DND-41 (cell line): Measurements from ENCODE around the gene TRPC4.
"Not testable (repeated sequence)": the region's sequence is repeated elsewhere in the genome, so short reads cannot be mapped to it uniquely, and the experiment has no call there.

Experiments
- ATAC-seq: fragments of 200-7000 bp; cut with Tn5 transposase; 3 replicates; pipeline ENCODE4 v1.9.1; 2021; ENCODE audit warnings: low read depth; ENCODE audit not compliant: insufficient read depth
- DNase-seq: peaks from one replicate; pipeline ENCODE4 v3.0.0-alpha.2; 2020
- H2AFZ ChIP-seq: 2 replicates; pipeline ENCODE4 v1.6.0; 2012; ENCODE audit warnings: low read depth, low read length
- H3K27ac ChIP-seq: 2 replicates; pipeline ENCODE4 v1.5.1; 2012; ENCODE audit warnings: low read length, inconsistent platforms
- H3K27me3 ChIP-seq: fragments of 200-600 bp; sonication (generic); 2 replicates; pipeline ENCODE4 v1.6.0; 2012; ENCODE audit warnings: low read length, mild to moderate bottlenecking, inconsistent platforms; ENCODE audit not compliant: insufficient read depth, poor library complexity
- H3K36me3 ChIP-seq: 2 replicates; pipeline ENCODE4 v1.5.1; 2012; ENCODE audit warnings: low read length, inconsistent platforms; ENCODE audit not compliant: insufficient read depth
- H3K4me1 ChIP-seq: 2 replicates; pipeline ENCODE4 v1.5.1; 2012; ENCODE audit warnings: mild to moderate bottlenecking, low read length; ENCODE audit not compliant: insufficient read depth
- H3K4me2 ChIP-seq: 2 replicates; pipeline ENCODE4 v1.6.0; 2012; ENCODE audit warnings: mild to moderate bottlenecking, moderate library complexity, low read length, inconsistent platforms; ENCODE audit not compliant: insufficient read depth
- H3K4me3 ChIP-seq, 2 experiments: fragments of 200-600 bp in 1 of 2; shearing (Covaris generic) in 1 of 2; 2 replicates each; pipeline ENCODE4 v1.5.1; 2012 to 2016; ENCODE audit warnings: inconsistent platforms in 2 of 2, low read length in 2 of 2, mild to moderate bottlenecking in 2 of 2, low read depth in 1 of 2, moderate library complexity in 1 of 2
- H3K79me2 ChIP-seq: 2 replicates; pipeline ENCODE4 v1.6.0; 2012; ENCODE audit warnings: low read length, inconsistent platforms; ENCODE audit not compliant: insufficient read depth
- H3K9ac ChIP-seq: 2 replicates; pipeline ENCODE4 v1.6.0; 2012; ENCODE audit warnings: low read depth, mild to moderate bottlenecking, inconsistent platforms, low read length, moderate library complexity
- H3K9me3 ChIP-seq: 2 replicates; pipeline ENCODE4 v1.5.1; 2012; ENCODE audit warnings: low read length, moderate library complexity, mild to moderate bottlenecking, inconsistent platforms; ENCODE audit not compliant: insufficient read depth, severe bottlenecking
- H4K20me1 ChIP-seq: 2 replicates; pipeline ENCODE4 v1.6.0; 2012; ENCODE audit warnings: low read length; ENCODE audit not compliant: insufficient read depth
- CTCF ChIP-seq: IDR thresholded peaks from 2 replicates; pipeline ENCODE4 v1.5.1; 2012; ENCODE audit warnings: borderline replicate concordance, low read length, moderate library complexity, mild to moderate bottlenecking; ENCODE audit not compliant: poor library complexity, severe bottlenecking; ENCODE audit errors: extremely low read depth
- EZH2 ChIP-seq: IDR thresholded peaks from 3 replicates; pipeline ENCODE4 v1.6.1; 2012; ENCODE audit warnings: borderline replicate concordance, low read depth, mild to moderate bottlenecking, moderate library complexity, low read length, inconsistent platforms; ENCODE audit not compliant: severe bottlenecking

The TRPC4 gene

DNA sequence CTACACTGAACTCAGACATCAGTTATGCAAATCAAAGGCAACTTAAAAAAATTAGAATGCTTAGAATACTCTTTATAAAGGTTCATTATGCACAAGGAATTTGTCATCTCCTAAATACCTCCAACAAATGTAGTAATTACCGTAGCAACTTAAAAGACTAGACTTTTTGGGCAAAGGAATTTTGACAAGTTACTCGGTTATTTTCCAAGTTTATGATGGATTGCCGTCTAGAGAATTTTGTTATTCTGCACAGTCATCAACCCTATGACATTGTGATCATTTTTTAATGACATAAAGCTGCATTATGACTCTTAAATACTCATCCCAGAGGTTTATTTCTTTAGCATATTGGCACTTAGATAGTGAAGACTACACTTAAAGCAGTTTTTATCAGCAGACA, 71.9 kb downstream of the TRPC4 start:
- Histone ChIP-seq H3K4me1 (no peaks in the 10 kb centered on the region), H3K79me2 (no peaks in the 10 kb centered on the region), H3K9me3 (no peaks in the 10 kb centered on the region), H2AFZ (no peak overlapping the region), H3K27me3 (no peaks in the 10 kb centered on the region), H3K9ac (no peak overlapping the region), H3K27ac (no peak overlapping the region), H3K4me2 (no peak overlapping the region), H3K4me3 (no peak overlapping the region), H4K20me1 (no peaks in the 10 kb centered on the region), H3K36me3 (no peaks in the 10 kb centered on the region)
- DNase-seq, result no peak
- no peak for TF ChIP-seq CTCF
- TF ChIP-seq EZH2, result no peak
- no peak for ATAC-seq

- H3K27me3 ChIP-seq, H3K4me3 ChIP-seq, H2AFZ ChIP-seq, H3K4me1 ChIP-seq, H3K4me2 ChIP-seq, H3K27ac ChIP-seq, ATAC-seq, H3K36me3 ChIP-seq, DNase-seq, H3K9ac ChIP-seq, H3K9me3 ChIP-seq, H4K20me1 ChIP-seq, H3K79me2 ChIP-seq: not testable (repeated sequence)
Observed at GRCh38 chr13:37796795-37797194, 72.8 kb downstream of the TRPC4 start.

DNA sequence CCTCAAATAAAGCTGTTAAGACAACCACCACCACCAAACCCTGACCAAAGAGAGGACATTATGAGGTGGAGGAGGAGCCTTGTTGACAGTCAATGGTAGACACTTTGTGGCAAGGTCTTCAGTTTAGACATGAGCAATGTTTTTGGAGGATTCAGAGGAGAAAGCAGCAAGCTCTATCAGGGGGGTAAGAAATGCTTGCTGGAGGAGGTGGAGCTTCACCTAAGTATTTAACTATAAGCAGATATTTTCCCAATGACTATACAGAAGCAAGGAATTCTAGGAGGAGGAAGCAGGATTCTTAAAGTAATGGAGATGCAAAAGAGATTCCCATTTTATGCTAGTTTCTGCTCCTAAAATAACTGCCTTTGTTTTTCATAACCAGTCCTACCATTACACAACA, 74.2 kb downstream of the TRPC4 start:
- no peak overlapping the region for H3K4me2 ChIP-seq
- H3K36me3 ChIP-seq, result no peaks in the 10 kb centered on the region
- no peaks in the 10 kb centered on the region for H3K4me1 ChIP-seq
- no peaks in the 10 kb centered on the region for H3K79me2 ChIP-seq
- H3K4me3 ChIP-seq, result no peak overlapping the region
- no peak overlapping the region for H2AFZ ChIP-seq
- ATAC-seq (no peak), DNase-seq (no peak)
- TF ChIP-seq CTCF (no peak), EZH2 (no peak)
- no peaks in the 10 kb centered on the region for H3K27me3 ChIP-seq
- no peaks in the 10 kb centered on the region for H3K9me3 ChIP-seq
- H3K9ac ChIP-seq, result no peak overlapping the region
- H3K27ac ChIP-seq, result no peak overlapping the region
- no peaks in the 10 kb centered on the region for H4K20me1 ChIP-seq

- Histone ChIP-seq H3K27me3 (no peaks in the 10 kb centered on the region), H3K4me1 (no peaks in the 10 kb centered on the region), H3K27ac (no peak overlapping the region), H3K79me2 (no peaks in the 10 kb centered on the region), H2AFZ (no peak overlapping the region), H3K4me3 (no peak overlapping the region), H3K9ac (no peak overlapping the region), H4K20me1 (no peaks in the 10 kb centered on the region), H3K4me2 (no peak overlapping the region), H3K36me3 (no peaks in the 10 kb centered on the region), H3K9me3 (no peaks in the 10 kb centered on the region)
- no peak for DNase-seq
- no peak for ATAC-seq
- no peak for TF ChIP-seq EZH2
- no peak for TF ChIP-seq CTCF
Observed at GRCh38 chr13:37791699-37792098, 77.9 kb downstream of the TRPC4 start.
